CD14-positive monocyte (primary cell): ENCODE results near the gene NRXN3. TPM values are rescaled to one million over a fixed set of nuclear protein-coding genes. Genes with fewer than 3 reads are reported as not detected.

Experiments
- DNase-seq, 3 donors: peaks; one replicate each; pipeline ENCODE4 v3.0.0-alpha.2; 2011 to 2022
- H2AFZ ChIP-seq: 2 replicates; pipeline ENCODE4 v1.6.0; 2012; ENCODE audit warnings: mild to moderate bottlenecking, low read depth, low read length, inconsistent platforms; ENCODE audit not compliant: insufficient read depth, poor library complexity, severe bottlenecking
- H3K27ac ChIP-seq, 2 donors: 1 replicate in 1 of 2; 2 replicates in 1 of 2; pipeline ENCODE4 v1.5.1; 2012 to 2013; ENCODE audit warnings: low read length in 2 of 2, control low read depth in 1 of 2, inconsistent platforms in 1 of 2, low read depth in 1 of 2, mild to moderate bottlenecking in 1 of 2
- H3K27me3 ChIP-seq, 2 donors: one replicate each; pipeline versions ENCODE4 v1.6.0 to v1.6.1; 2011 to 2013; ENCODE audit warnings: low read length in 2 of 2; ENCODE audit not compliant: control insufficient read depth in 2 of 2, insufficient read depth in 2 of 2
- H3K36me3 ChIP-seq, 2 donors: replicated peaks in 1 of 2; 1 replicate in 1 of 2; 2 replicates in 1 of 2; pipeline versions ENCODE4 v1.5.1 to v1.6.1; 2012 to 2013; ENCODE audit warnings: low read length in 2 of 2, control low read depth in 1 of 2, inconsistent platforms in 1 of 2, mild to moderate bottlenecking in 1 of 2; ENCODE audit not compliant: insufficient read depth in 2 of 2, control insufficient read depth in 1 of 2
- H3K4me1 ChIP-seq, 2 donors: 1 replicate in 1 of 2; 2 replicates in 1 of 2; pipeline versions ENCODE4 v1.5.1 to v1.6.1; 2012 to 2013; ENCODE audit warnings: low read length in 2 of 2, control low read depth in 1 of 2, inconsistent platforms in 1 of 2, mild to moderate bottlenecking in 1 of 2, moderate library complexity in 1 of 2; ENCODE audit not compliant: insufficient read depth in 2 of 2, control insufficient read depth in 1 of 2
- H3K4me2 ChIP-seq: replicated peaks from 2 replicates; pipeline ENCODE3; 2012; ENCODE audit warnings: low read length, moderate library complexity, mild to moderate bottlenecking; ENCODE audit not compliant: poor library complexity, severe bottlenecking; ENCODE audit errors: extremely low read depth
- H3K4me3 ChIP-seq, 3 experiments: fragments of 200-600 bp in 1 of 3; sonication (generic) in 1 of 3; replicated peaks in 1 of 3; 1 replicate in 2 of 3; 2 replicates in 1 of 3; pipeline ENCODE4 v1.5.1; 2011 to 2013; ENCODE audit warnings: low read length in 3 of 3, mild to moderate bottlenecking in 3 of 3, control low read depth in 2 of 3, low read depth in 2 of 3, inconsistent platforms in 1 of 3, moderate library complexity in 1 of 3
- H3K79me2 ChIP-seq: 2 replicates; pipeline ENCODE4 v1.6.0; 2012; ENCODE audit warnings: mild to moderate bottlenecking, control low read depth, inconsistent platforms, low read length, moderate library complexity; ENCODE audit not compliant: insufficient read depth
- H3K9ac ChIP-seq: 2 replicates; pipeline ENCODE4 v1.6.0; 2017; ENCODE audit warnings: low read length, mild to moderate bottlenecking; ENCODE audit not compliant: insufficient read depth, poor library complexity, severe bottlenecking
- H3K9me3 ChIP-seq, 2 donors: replicated peaks in 1 of 2; 1 replicate in 1 of 2; 2 replicates in 1 of 2; pipeline versions ENCODE4 v1.5.1 to v1.6.1; 2012 to 2013; ENCODE audit warnings: low read length in 2 of 2, control low read depth in 1 of 2; ENCODE audit not compliant: control insufficient read depth in 1 of 2, insufficient read depth in 1 of 2
- H4K20me1 ChIP-seq: 2 replicates; pipeline ENCODE4 v1.6.0; 2012; ENCODE audit warnings: mild to moderate bottlenecking, low read length, control low read depth, moderate library complexity; ENCODE audit not compliant: insufficient read depth
- H3K27ac Mint-ChIP-seq, 7 donors: one replicate each; pipeline ENCODE4 v1.8.0; 2020; ENCODE audit warnings: mild to moderate bottlenecking in 7 of 7, mixed read lengths in 7 of 7, moderate library complexity in 6 of 7, inconsistent platforms in 2 of 7
- H3K27me3 Mint-ChIP-seq, 3 donors: one replicate each; pipeline ENCODE4 v1.8.0; 2021 to 2022; ENCODE audit warnings: low read depth in 3 of 3, mild to moderate bottlenecking in 3 of 3, mixed read lengths in 3 of 3, moderate library complexity in 3 of 3, inconsistent platforms in 1 of 3
- H3K36me3 Mint-ChIP-seq, 2 donors: one replicate each; pipeline ENCODE4 v1.8.0; 2020; ENCODE audit warnings: mixed read lengths in 2 of 2, inconsistent platforms in 1 of 2, mild to moderate bottlenecking in 1 of 2
- H3K4me1 Mint-ChIP-seq: one replicate; pipeline ENCODE4 v1.8.0; 2020; ENCODE audit warnings: mild to moderate bottlenecking, mixed read lengths
- H3K4me3 Mint-ChIP-seq, 2 donors: one replicate each; pipeline ENCODE4 v1.8.0; 2020; ENCODE audit warnings: mild to moderate bottlenecking in 2 of 2, mixed read lengths in 2 of 2, moderate library complexity in 1 of 2
- H3K9me3 Mint-ChIP-seq, 7 donors: one replicate each; pipeline ENCODE4 v1.8.0; 2020 to 2022; ENCODE audit warnings: mixed read lengths in 7 of 7, mild to moderate bottlenecking in 6 of 7, moderate library complexity in 6 of 7, inconsistent platforms in 2 of 7
- CTCF ChIP-seq: fragments of 200-600 bp; IDR thresholded peaks from one replicate; pipeline ENCODE4 v1.8.0; 2022; ENCODE audit warnings: antibody characterized with exemption, mild to moderate bottlenecking
- WGBS: methylation state at CpG from one replicate; pipeline ENCODE4 v1.1.5; 2013; ENCODE audit warnings: missing lambda C conversion rate; ENCODE audit not compliant: insufficient coverage; 5-methylcytosine and 5-hydroxymethylcytosine counted together
- intact Hi-C, 2 donors: fragments of 100-400 bp; cut with micrococcal nuclease; formaldehyde crosslinking; loops; one replicate each; pipeline versions ENCODE4 v1.15.0 to v1.15.1; 2023
- polyA plus RNA-seq, 3 donors: library from polyadenylated mRNA; depleted of rRNA in 1 of 3; unstranded in 2 of 3; stranded (reverse) in 1 of 3; fragments of 300-500 nt in 2 of 3; fragments of >200 nt in 1 of 3; fragmentation: Illumina TruSeq in 2 of 3; gene quantifications; 1 replicate in 2 of 3; 2 replicates in 1 of 3; pipeline ENCODE4 v1.2.3, GENCODE V29; 2012 to 2021

NRXN3 gene
- polyA plus RNA-seq, 3 donors: not detected

GRCh38 chr14:78709795-78710557, 539.8 kb downstream of the NRXN3 start:
- Histone ChIP-seq H3K4me2 (no peak overlapping the region), H4K20me1 (no peaks in the 10 kb centered on the region), H3K27ac (no peak overlapping the region), H3K4me1 (no peaks in the 10 kb centered on the region), H3K4me3 (no peak overlapping the region), H2AFZ (no peak overlapping the region), H3K36me3 (no peaks in the 10 kb centered on the region), H3K79me2 (no peaks in the 10 kb centered on the region), H3K27me3 (no peaks in the 10 kb centered on the region), H3K9me3 (peaks cover 0 to 5% of the 10 kb centered on the region in 2 donors), H3K9ac (no peak overlapping the region)
- intact Hi-C loops: no loop called here
- Mint-ChIP-seq H3K9me3 (peaks cover 0 to 8% (median 2%) of the 10 kb centered on the region in 7 donors), H3K36me3 (no peaks in the 10 kb centered on the region), H3K27ac (no peak overlapping the region), H3K27me3 (peaks cover 0 to 1% (median 0%) of the 10 kb centered on the region in 3 donors), H3K4me3 (no peak overlapping the region), H3K4me1 (no peaks in the 10 kb centered on the region)
- no peak for TF ChIP-seq CTCF
- DNase-seq: no peak
- WGBS: 100% methylated on average over 3 of the region's 5 CpGs

GRCh38 chr14:78710963-78711362, 540.8 kb downstream of the NRXN3 start:
- H3K79me2 ChIP-seq: no peaks in the 10 kb centered on the region
- Mint-ChIP-seq H3K4me3 (no peak overlapping the region), H3K27me3 (peaks cover 0 to 1% (median 0%) of the 10 kb centered on the region in 3 donors), H3K36me3 (no peaks in the 10 kb centered on the region), H3K9me3 (peaks cover 0 to 8% (median 2%) of the 10 kb centered on the region in 7 donors), H3K27ac (no peak overlapping the region), H3K4me1 (no peaks in the 10 kb centered on the region)
- WGBS: 100% methylated on average over 3 of the region's 4 CpGs
- peaks cover 0 to 5% of the 10 kb centered on the region in 2 donors for H3K9me3 ChIP-seq
- H3K36me3 ChIP-seq: no peaks in the 10 kb centered on the region
- H3K4me1 ChIP-seq: no peaks in the 10 kb centered on the region
- DNase-seq: no peak
- H4K20me1 ChIP-seq: no peaks in the 10 kb centered on the region
- no peaks in the 10 kb centered on the region for H3K27me3 ChIP-seq
- intact Hi-C loops: no loop called here
- H3K4me3 ChIP-seq: no peak overlapping the region
- no peak overlapping the region for H3K4me2 ChIP-seq
- no peak overlapping the region for H2AFZ ChIP-seq
- no peak for TF ChIP-seq CTCF
- no peak overlapping the region for H3K27ac ChIP-seq
- no peak overlapping the region for H3K9ac ChIP-seq
